GM12874 (cell line): Measurements from ENCODE around the gene PCSK1.

ENCODE experiments used
- CTCF ChIP-seq: IDR thresholded peaks from 2 replicates; pipeline ENCODE4 v1.5.1; 2011; ENCODE audit warnings: low read depth, mild to moderate bottlenecking, control low read depth, low read length, moderate library complexity; ENCODE audit not compliant: insufficient read depth

Gene PCSK1

GRCh38 chr5:96372726-96373380, 60.2 kb downstream of the PCSK1 start:
- no peak for TF ChIP-seq CTCF

- no peak for TF ChIP-seq CTCF
These were observed 62.1 kb downstream of the PCSK1 start for GRCh38 chr5:96370976-96371375.

- no peak for TF ChIP-seq CTCF
These were observed 78.8 kb downstream of the PCSK1 start for GRCh38 chr5:96354237-96354636.

- TF ChIP-seq CTCF: no peak
These were observed 79.8 kb downstream of the PCSK1 start for GRCh38 chr5:96353220-96353619.

GRCh38 chr5:96350678-96351077, 82.4 kb downstream of the PCSK1 start:
- TF ChIP-seq CTCF: no peak

- TF ChIP-seq CTCF: no peak
These were observed 84.5 kb downstream of the PCSK1 start for GRCh38 chr5:96348536-96348935.

GRCh38 chr5:96347502-96348292, 85.4 kb downstream of the PCSK1 start:
- no peak for TF ChIP-seq CTCF
